HCT116 (cell line): ENCODE data around the gene PDE4D. TPM values are rescaled to one million over a fixed set of nuclear protein-coding genes. Genes with fewer than 3 reads are reported as not detected.

Source experiments
- ATAC-seq: fragments of 200-7000 bp; cut with Tn5 transposase; 2 replicates; pipeline ENCODE4 v1.9.1; 2020; ENCODE audit warnings: mild to moderate bottlenecking, moderate library complexity
- BruUV-seq: library from RNA; stranded (reverse); fragments of 400-500 nt; replicated peaks from 2 replicates; lab custom pipeline; 2021; lab: Mats Ljungman, UMichigan
- CTCF ChIA-PET: fragments of 300-600 bp; sonication (Branson Sonifier 250); formaldehyde crosslinking; loops from one replicate; lab custom pipeline; 2021; ENCODE audit warnings: antibody characterized with exemption; lab: Charles Lee
- POLR2A ChIA-PET: fragments of 300-600, 350-600 bp; sonication (Branson Sonifier 250); formaldehyde crosslinking; loops from one replicate; lab custom pipeline; 2021; ENCODE audit warnings: antibody characterized with exemption; lab: Charles Lee
- RAD21 ChIA-PET, 2 experiments: fragments of 300-600 bp; sonication (Branson Sonifier 250); formaldehyde crosslinking; loops; one replicate each; lab custom pipeline; 2023; ENCODE audit warnings: low total read pairs in 2 of 2; ENCODE audit not compliant: uncharacterized antibody in 2 of 2, unreplicated experiment in 2 of 2, low non-redundant PET in 1 of 2; lab: Charles Lee
- DNase-seq: peaks from one replicate; pipeline ENCODE4 v3.0.0-alpha.2; 2010; ENCODE audit warnings: low read depth, low spot score
- H2AFZ ChIP-seq: fragments of 200-600 bp; shearing (Covaris generic), sonication (generic); 2 replicates; pipeline ENCODE4 v1.6.1; 2017; ENCODE audit warnings: low read depth, mixed run types, mixed read lengths, antibody characterized with exemption, low read length; ENCODE audit not compliant: poor library complexity, severe bottlenecking
- H3K27ac ChIP-seq: 2 replicates; pipeline ENCODE4 v1.5.1; 2012; ENCODE audit warnings: low read depth, low read length
- H3K27me3 ChIP-seq: fragments of 200-600 bp; sonication (generic); 2 replicates; pipeline ENCODE4 v1.6.1; 2016; ENCODE audit warnings: mixed run types, low read length, mixed read lengths; ENCODE audit not compliant: insufficient read depth
- H3K36me3 ChIP-seq, 2 experiments: fragments of 200-500 bp in 1 of 2; fragments of 200-600 bp in 1 of 2; sonication (Bioruptor generic) in 1 of 2; sonication (generic) in 1 of 2; 2 replicates each; pipeline versions ENCODE4 v1.5.1 to v1.6.1; 2014 to 2016; ENCODE audit warnings: low read length in 2 of 2, inconsistent platforms in 1 of 2, mixed read lengths in 1 of 2, mixed run types in 1 of 2; ENCODE audit not compliant: insufficient read depth in 2 of 2, control insufficient read depth in 1 of 2
- H3K4me1 ChIP-seq, 2 experiments: fragments of 200-600 bp in 1 of 2; sonication (generic) in 1 of 2; 2 replicates each; pipeline versions ENCODE4 v1.5.1 to v1.6.1; 2012 to 2017; ENCODE audit warnings: low read length in 2 of 2, inconsistent platforms in 1 of 2, mild to moderate bottlenecking in 1 of 2, mixed read lengths in 1 of 2, mixed run types in 1 of 2, moderate library complexity in 1 of 2; ENCODE audit not compliant: insufficient read depth in 2 of 2, control insufficient read depth in 1 of 2
- H3K4me2 ChIP-seq: fragments of 200-600 bp; sonication (generic); 2 replicates; pipeline ENCODE4 v1.6.1; 2017; ENCODE audit warnings: mixed run types, low read length, mixed read lengths
- H3K4me3 ChIP-seq, 2 experiments: fragments of 200-600 bp in 1 of 2; sonication (generic) in 1 of 2; replicated peaks in 1 of 2; 2 replicates each; pipeline ENCODE4 v1.5.1; 2011 to 2016; ENCODE audit warnings: low read length in 2 of 2, control low read depth in 1 of 2, low read depth in 1 of 2, mild to moderate bottlenecking in 1 of 2, mixed read lengths in 1 of 2, mixed run types in 1 of 2
- H3K79me2 ChIP-seq: fragments of 200-600 bp; sonication (generic); 2 replicates; pipeline ENCODE4 v1.6.1; 2017; ENCODE audit warnings: mild to moderate bottlenecking, mixed run types, low read length, moderate library complexity, mixed read lengths; ENCODE audit not compliant: insufficient read depth
- H3K9ac ChIP-seq: fragments of 200-600 bp; sonication (generic); 2 replicates; pipeline ENCODE4 v1.6.1; 2016; ENCODE audit warnings: low read length, mixed read lengths
- H3K9me2 ChIP-seq: fragments of 200-600 bp; sonication (generic), shearing (Covaris generic); 2 replicates; pipeline ENCODE4 v1.6.1; 2017; ENCODE audit warnings: mixed run types, mild to moderate bottlenecking, moderate library complexity; ENCODE audit not compliant: insufficient read depth
- H3K9me3 ChIP-seq, 2 experiments: fragments of 200-500 bp in 1 of 2; fragments of 200-600 bp in 1 of 2; sonication (Bioruptor generic) in 1 of 2; sonication (generic) in 1 of 2; 2 replicates each; pipeline ENCODE4 v1.6.1; 2014 to 2017; ENCODE audit warnings: low read length in 2 of 2, mixed read lengths in 2 of 2, inconsistent platforms in 1 of 2, low read depth in 1 of 2, mild to moderate bottlenecking in 1 of 2, mixed run types in 1 of 2, moderate library complexity in 1 of 2; ENCODE audit not compliant: control insufficient read depth in 1 of 2, insufficient read depth in 1 of 2
- H4K20me1 ChIP-seq: fragments of 200-600 bp; sonication (generic), shearing (Covaris generic); 2 replicates; pipeline ENCODE4 v1.6.1; 2017; ENCODE audit warnings: mixed run types, mild to moderate bottlenecking, moderate library complexity; ENCODE audit not compliant: insufficient read depth
- EGR1 ChIP-seq: IDR thresholded peaks from 2 replicates; pipeline ENCODE4 v1.6.1; 2012; ENCODE audit warnings: low read depth
- ELF1 ChIP-seq: IDR thresholded peaks from 2 replicates; pipeline ENCODE4 v1.6.1; 2012; ENCODE audit warnings: low read depth, borderline replicate concordance
- EZH2 ChIP-seq: fragments of 200-600 bp; sonication (generic); IDR thresholded peaks from 2 replicates; pipeline ENCODE4 v1.6.1; 2017; ENCODE audit warnings: antibody characterized with exemption, mixed run types
- EZH2phosphoT487 ChIP-seq: fragments of 200-600 bp; IDR thresholded peaks from 2 replicates; pipeline ENCODE4 v1.6.1; 2018; ENCODE audit warnings: antibody characterized with exemption, borderline replicate concordance
- FOSL1 ChIP-seq: IDR thresholded peaks from 2 replicates; pipeline ENCODE4 v1.6.1; 2012; ENCODE audit warnings: low read depth
- POLR2A ChIP-seq: IDR thresholded peaks from 2 replicates; pipeline ENCODE4 v1.7.0; 2011; ENCODE audit warnings: borderline replicate concordance; ENCODE audit not compliant: insufficient read depth, insufficient read length; ENCODE audit errors: extremely low read depth
- SRF ChIP-seq: IDR thresholded peaks from 2 replicates; pipeline ENCODE4 v1.6.1; 2012; ENCODE audit warnings: low read depth
- TCF7L2 ChIP-seq: IDR thresholded peaks from 2 replicates; pipeline ENCODE4 v1.7.0; 2011; ENCODE audit warnings: borderline replicate concordance, inconsistent platforms; ENCODE audit not compliant: insufficient read depth, insufficient read length; ENCODE audit errors: extremely low read depth
- YY1 ChIP-seq: IDR thresholded peaks from 2 replicates; pipeline ENCODE4 v1.6.1; 2011; ENCODE audit warnings: low read length, low read depth, moderate library complexity, mild to moderate bottlenecking; ENCODE audit not compliant: insufficient replicate concordance; ENCODE audit errors: extremely low read depth
- ZFX ChIP-seq: fragments of 450-650 bp; IDR thresholded peaks from 2 replicates; pipeline ENCODE4 v1.6.1; 2017
- ZNF274 ChIP-seq: fragments of 200-500 bp; sonication (Bioruptor generic); IDR thresholded peaks from 2 replicates; pipeline ENCODE4 v1.6.1; 2014; ENCODE audit warnings: mild to moderate bottlenecking, low read depth, low read length, inconsistent platforms
- intact Hi-C: fragments of 100-400 bp; cut with micrococcal nuclease; formaldehyde crosslinking; loops from 2 replicates; pipeline ENCODE4 v1.10.0; 2022
- total RNA-seq: library from RNA; stranded (reverse); gene quantifications from one replicate; pipeline ENCODE4 v1.2.1, GENCODE V29; 2021; ENCODE audit not compliant: unreplicated experiment
- TF ChIP-seq, protein P1 (sequence below): IDR thresholded peaks from 2 replicates; pipeline ENCODE4 v1.6.1; 2012
- TF ChIP-seq, protein P2 (sequence below): IDR thresholded peaks from 2 replicates; pipeline ENCODE4 v1.6.1; 2011; ENCODE audit warnings: mild to moderate bottlenecking, low read length, moderate library complexity; ENCODE audit not compliant: insufficient replicate concordance; ENCODE audit errors: extremely low read depth
- TF ChIP-seq, protein P3 (sequence below): IDR thresholded peaks from 2 replicates; pipeline ENCODE4 v1.6.1; 2012; ENCODE audit warnings: low read depth

PDE4D gene
- total RNA-seq, 1 experiment from 2014 or later = 1.1 TPM

DNA sequence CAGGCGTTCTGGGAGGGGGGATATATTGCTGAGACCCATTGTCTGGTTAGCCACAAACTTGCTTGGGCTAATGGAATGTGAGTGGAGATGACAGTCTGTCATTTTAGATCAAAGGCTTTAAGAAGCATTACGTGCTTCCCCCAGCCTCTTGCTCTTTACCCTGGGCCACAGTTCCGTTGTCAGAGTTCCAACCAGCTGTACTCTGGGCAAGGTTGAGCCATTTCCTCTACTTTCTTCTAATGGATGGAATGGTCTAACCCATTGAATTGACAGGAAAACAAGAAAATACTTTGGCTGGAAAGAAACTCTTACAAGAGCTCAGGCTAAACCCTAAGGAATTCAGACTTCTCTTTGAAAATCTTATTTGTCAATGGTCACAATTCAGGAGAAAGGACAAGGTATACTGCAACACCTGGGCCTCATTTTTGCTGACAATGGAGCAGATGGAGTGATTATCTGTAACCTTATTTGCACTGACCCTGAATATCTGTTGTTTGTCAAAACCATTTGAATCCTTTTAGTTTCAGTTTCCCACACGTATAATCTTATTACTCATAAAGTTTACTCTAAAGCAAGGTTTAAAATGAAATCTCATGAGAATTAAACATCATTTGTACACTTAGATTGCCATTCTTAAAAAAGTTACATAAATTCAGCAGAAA lies 231.4 kb downstream of the PDE4D start:
- no peak overlapping the region for H3K27ac ChIP-seq
- H3K9ac ChIP-seq = no peak overlapping the region
- no peak overlapping the region for H3K4me3 ChIP-seq
- no peaks in the 10 kb centered on the region for H4K20me1 ChIP-seq
- ChIA-PET RAD21 (no interaction called here), POLR2A (no interaction called here), CTCF (interaction anchor here (3.1 kb wide), 1 partner anchor 156 kb away, joined by 18 read pairs; no protein-coding TSS in a partner anchor)
- DNase-seq (no peak), ATAC-seq (no peak)
- BruUV-seq = no TSS peak
- intact Hi-C loops = no loop called here
- H3K36me3 ChIP-seq = no peaks in the 10 kb centered on the region
- H3K9me2 ChIP-seq = no peaks in the 10 kb centered on the region
- TF ChIP-seq ELF1 (no peak), EGR1 (no peak), EZH2phosphoT487 (no peak), EZH2 (no peak), YY1 (no peak), ZNF274 (no peak)
- no peak overlapping the region for H3K4me2 ChIP-seq
- H3K79me2 ChIP-seq = no peaks in the 10 kb centered on the region
- no peaks in the 10 kb centered on the region for H3K4me1 ChIP-seq
- H3K9me3 ChIP-seq = no peaks in the 10 kb centered on the region
- H2AFZ ChIP-seq = no peak overlapping the region
- H3K27me3 ChIP-seq = no peaks in the 10 kb centered on the region

DNA sequence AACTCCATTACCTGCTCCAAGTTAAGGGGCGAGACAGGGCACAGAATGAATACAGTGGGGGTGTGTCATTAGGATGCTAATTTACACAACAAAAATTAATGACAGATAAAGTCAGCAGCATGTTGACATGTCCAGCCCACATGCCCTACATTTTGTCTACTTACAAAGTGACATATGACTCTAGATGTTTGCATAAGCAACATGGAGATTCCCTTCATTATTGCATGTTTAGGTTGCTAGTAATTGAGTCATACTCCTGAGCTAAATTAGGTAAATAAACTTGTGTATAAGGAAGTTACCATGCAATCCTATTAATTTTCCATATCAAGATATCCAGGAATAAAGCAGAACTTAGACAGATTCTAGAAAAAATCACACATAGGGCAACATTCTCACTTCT lies 232.2 kb downstream of the PDE4D start:
- Histone ChIP-seq H3K79me2 (no peaks in the 10 kb centered on the region), H3K9me2 (no peaks in the 10 kb centered on the region), H3K27ac (no peak overlapping the region), H2AFZ (no peak overlapping the region), H3K27me3 (peaks cover under 1% of the 10 kb centered on the region; the same call in 1 of the 2 replicates), H3K9me3 (no peaks in the 10 kb centered on the region), H3K36me3 (no peaks in the 10 kb centered on the region), H3K4me3 (no peak overlapping the region), H3K9ac (no peak overlapping the region), H3K4me1 (no peaks in the 10 kb centered on the region), H4K20me1 (no peaks in the 10 kb centered on the region), H3K4me2 (no peak overlapping the region)
- POLR2A ChIA-PET = no interaction called here
- no peak for ATAC-seq
- CTCF ChIA-PET = interaction anchor here (1.0 to 3.1 kb wide), 6 partner anchors 12 to 473 kb away, joined by 3 to 18 read pairs (median 5); no protein-coding TSS in a partner anchor
- intact Hi-C loops = no loop called here
- no TSS peak for BruUV-seq
- DNase-seq = no peak
- RAD21 ChIA-PET = no interaction called here
- TF ChIP-seq TCF7L2 (no peak), FOSL1 (no peak), SRF (no peak), ELF1 (no peak), EZH2 (no peak), ZFX (no peak), POLR2A (no peak)
- TF ChIP-seq, protein P1, sequence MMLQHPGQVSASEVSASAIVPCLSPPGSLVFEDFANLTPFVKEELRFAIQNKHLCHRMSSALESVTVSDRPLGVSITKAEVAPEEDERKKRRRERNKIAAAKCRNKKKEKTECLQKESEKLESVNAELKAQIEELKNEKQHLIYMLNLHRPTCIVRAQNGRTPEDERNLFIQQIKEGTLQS = no peak
- TF ChIP-seq, protein P2, sequence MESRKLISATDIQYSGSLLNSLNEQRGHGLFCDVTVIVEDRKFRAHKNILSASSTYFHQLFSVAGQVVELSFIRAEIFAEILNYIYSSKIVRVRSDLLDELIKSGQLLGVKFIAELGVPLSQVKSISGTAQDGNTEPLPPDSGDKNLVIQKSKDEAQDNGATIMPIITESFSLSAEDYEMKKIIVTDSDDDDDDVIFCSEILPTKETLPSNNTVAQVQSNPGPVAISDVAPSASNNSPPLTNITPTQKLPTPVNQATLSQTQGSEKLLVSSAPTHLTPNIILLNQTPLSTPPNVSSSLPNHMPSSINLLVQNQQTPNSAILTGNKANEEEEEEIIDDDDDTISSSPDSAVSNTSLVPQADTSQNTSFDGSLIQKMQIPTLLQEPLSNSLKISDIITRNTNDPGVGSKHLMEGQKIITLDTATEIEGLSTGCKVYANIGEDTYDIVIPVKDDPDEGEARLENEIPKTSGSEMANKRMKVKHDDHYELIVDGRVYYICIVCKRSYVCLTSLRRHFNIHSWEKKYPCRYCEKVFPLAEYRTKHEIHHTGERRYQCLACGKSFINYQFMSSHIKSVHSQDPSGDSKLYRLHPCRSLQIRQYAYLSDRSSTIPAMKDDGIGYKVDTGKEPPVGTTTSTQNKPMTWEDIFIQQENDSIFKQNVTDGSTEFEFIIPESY = no peak
- TF ChIP-seq, protein P3, sequence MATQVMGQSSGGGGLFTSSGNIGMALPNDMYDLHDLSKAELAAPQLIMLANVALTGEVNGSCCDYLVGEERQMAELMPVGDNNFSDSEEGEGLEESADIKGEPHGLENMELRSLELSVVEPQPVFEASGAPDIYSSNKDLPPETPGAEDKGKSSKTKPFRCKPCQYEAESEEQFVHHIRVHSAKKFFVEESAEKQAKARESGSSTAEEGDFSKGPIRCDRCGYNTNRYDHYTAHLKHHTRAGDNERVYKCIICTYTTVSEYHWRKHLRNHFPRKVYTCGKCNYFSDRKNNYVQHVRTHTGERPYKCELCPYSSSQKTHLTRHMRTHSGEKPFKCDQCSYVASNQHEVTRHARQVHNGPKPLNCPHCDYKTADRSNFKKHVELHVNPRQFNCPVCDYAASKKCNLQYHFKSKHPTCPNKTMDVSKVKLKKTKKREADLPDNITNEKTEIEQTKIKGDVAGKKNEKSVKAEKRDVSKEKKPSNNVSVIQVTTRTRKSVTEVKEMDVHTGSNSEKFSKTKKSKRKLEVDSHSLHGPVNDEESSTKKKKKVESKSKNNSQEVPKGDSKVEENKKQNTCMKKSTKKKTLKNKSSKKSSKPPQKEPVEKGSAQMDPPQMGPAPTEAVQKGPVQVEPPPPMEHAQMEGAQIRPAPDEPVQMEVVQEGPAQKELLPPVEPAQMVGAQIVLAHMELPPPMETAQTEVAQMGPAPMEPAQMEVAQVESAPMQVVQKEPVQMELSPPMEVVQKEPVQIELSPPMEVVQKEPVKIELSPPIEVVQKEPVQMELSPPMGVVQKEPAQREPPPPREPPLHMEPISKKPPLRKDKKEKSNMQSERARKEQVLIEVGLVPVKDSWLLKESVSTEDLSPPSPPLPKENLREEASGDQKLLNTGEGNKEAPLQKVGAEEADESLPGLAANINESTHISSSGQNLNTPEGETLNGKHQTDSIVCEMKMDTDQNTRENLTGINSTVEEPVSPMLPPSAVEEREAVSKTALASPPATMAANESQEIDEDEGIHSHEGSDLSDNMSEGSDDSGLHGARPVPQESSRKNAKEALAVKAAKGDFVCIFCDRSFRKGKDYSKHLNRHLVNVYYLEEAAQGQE = no peak
